NT2/D1 (cell line): ENCODE data around the gene IGFBP5.
A peak's percentile ranks its signal among the peaks of the same experiment; 100 is the strongest.

ENCODE experiments used
- DNase-seq: peaks from one replicate; pipeline ENCODE4 v3.0.0-alpha.2; 2011; ENCODE audit warnings: low read depth, low spot score
- H3K27me3 ChIP-seq: 2 replicates; pipeline ENCODE4 v1.6.0; 2011; ENCODE audit warnings: mild to moderate bottlenecking; ENCODE audit not compliant: insufficient read length, insufficient read depth
- H3K36me3 ChIP-seq: 2 replicates; pipeline ENCODE4 v1.6.1; 2011; ENCODE audit warnings: mild to moderate bottlenecking, low read length, mixed read lengths; ENCODE audit not compliant: insufficient read depth, insufficient read length
- H3K4me1 ChIP-seq: 2 replicates; pipeline ENCODE4 v1.5.1; 2011; ENCODE audit not compliant: insufficient read depth, insufficient read length
- H3K4me3 ChIP-seq: 2 replicates; pipeline ENCODE4 v1.5.1; 2011; ENCODE audit warnings: low read depth; ENCODE audit not compliant: insufficient read length
- H3K9ac ChIP-seq: 2 replicates; pipeline ENCODE4 v1.6.0; 2011; ENCODE audit warnings: low read depth; ENCODE audit not compliant: insufficient read length
- H3K9me3 ChIP-seq: 2 replicates; pipeline ENCODE4 v1.5.1; 2011; ENCODE audit warnings: mild to moderate bottlenecking, low read length; ENCODE audit not compliant: insufficient read depth
- SUZ12 ChIP-seq: IDR thresholded peaks from 2 replicates; pipeline ENCODE4 v1.6.1; 2011; ENCODE audit not compliant: insufficient read length, insufficient read depth; ENCODE audit errors: extremely low read depth
- YY1 ChIP-seq: IDR thresholded peaks from 2 replicates; pipeline ENCODE4 v1.6.1; 2011; ENCODE audit not compliant: insufficient read length, insufficient read depth
- ZNF274 ChIP-seq: IDR thresholded peaks from 2 replicates; pipeline ENCODE4 v1.6.1; 2011; ENCODE audit warnings: mild to moderate bottlenecking, low read depth, low read length

The IGFBP5 gene

GRCh38 chr2:216644842-216645635 lies 50.3 kb downstream of the IGFBP5 start:
- H3K9ac ChIP-seq: no peak overlapping the region
- DNase-seq: no peak
- H3K9me3 ChIP-seq: 0 out of 2 replicates have a peak, but pooled peaks cover 4% of the 10 kb centered on the region
- no peaks in the 10 kb centered on the region for H3K27me3 ChIP-seq
- H3K36me3 ChIP-seq: peaks cover 63% of the 10 kb centered on the region
- TF ChIP-seq SUZ12 (no peak), YY1 (no peak), ZNF274 (no peak)
- peaks cover 7% of the 10 kb centered on the region for H3K4me1 ChIP-seq
- no peak overlapping the region for H3K4me3 ChIP-seq

GRCh38 chr2:216643986-216644659 lies 51.2 kb downstream of the IGFBP5 start:
- no peak overlapping the region for H3K9ac ChIP-seq
- H3K4me1 ChIP-seq: peaks cover 4% of the 10 kb centered on the region
- H3K36me3 ChIP-seq: peaks cover 63% of the 10 kb centered on the region
- TF ChIP-seq YY1 (no peak), SUZ12 (no peak), ZNF274 (no peak)
- H3K4me3 ChIP-seq: no peak overlapping the region
- 0 out of 2 replicates have a peak, but pooled peaks cover 4% of the 10 kb centered on the region for H3K9me3 ChIP-seq
- no peak for DNase-seq
- H3K27me3 ChIP-seq: no peaks in the 10 kb centered on the region

GRCh38 chr2:216637472-216637871 lies 57.9 kb downstream of the IGFBP5 start:
- Histone ChIP-seq H3K4me1 (peaks cover 13% of the 10 kb centered on the region), H3K27me3 (peaks cover 4% of the 10 kb centered on the region), H3K36me3 (peaks cover 39% of the 10 kb centered on the region), H3K9me3 (no peaks in the 10 kb centered on the region), H3K9ac (peak overlapping the region; percentile 56), H3K4me3 (no peak overlapping the region)
- TF ChIP-seq YY1 (no peak), SUZ12 (no peak), ZNF274 (no peak)
- DNase-seq: no peak

GRCh38 chr2:216636551-216637450 lies 58.5 kb downstream of the IGFBP5 start:
- Histone ChIP-seq H3K9ac (peak overlapping the region; percentile 93), H3K9me3 (no peaks in the 10 kb centered on the region), H3K27me3 (peaks cover 10% of the 10 kb centered on the region), H3K4me3 (peak overlapping the region; percentile 79), H3K4me1 (peaks cover 16% of the 10 kb centered on the region), H3K36me3 (peaks cover 36% of the 10 kb centered on the region)
- DNase-seq: no peak
- TF ChIP-seq YY1 (no peak), ZNF274 (no peak), SUZ12 (no peak)

GRCh38 chr2:216635701-216636550 lies 59.4 kb downstream of the IGFBP5 start:
- Histone ChIP-seq H3K9me3 (no peaks in the 10 kb centered on the region), H3K36me3 (peaks cover 33% of the 10 kb centered on the region), H3K9ac (peak overlapping the region; percentile 93), H3K4me3 (peak overlapping the region; percentile 79), H3K27me3 (peaks cover 12% of the 10 kb centered on the region), H3K4me1 (peaks cover 16% of the 10 kb centered on the region)
- no peak for TF ChIP-seq YY1
- no peak for TF ChIP-seq ZNF274
- TF ChIP-seq SUZ12: no peak
- no peak for DNase-seq

GRCh38 chr2:216635171-216635570 lies 60.2 kb downstream of the IGFBP5 start:
- peak overlapping the region; percentile 93 for H3K9ac ChIP-seq
- H3K36me3 ChIP-seq: peaks cover 25% of the 10 kb centered on the region
- DNase-seq: no peak
- H3K9me3 ChIP-seq: no peaks in the 10 kb centered on the region
- peaks cover 16% of the 10 kb centered on the region for H3K4me1 ChIP-seq
- H3K4me3 ChIP-seq: peak overlapping the region; percentile 79
- H3K27me3 ChIP-seq: peaks cover 12% of the 10 kb centered on the region
- no peak for TF ChIP-seq ZNF274
- no peak for TF ChIP-seq YY1
- no peak for TF ChIP-seq SUZ12
